Neural cell (in vitro differentiated cells): ENCODE results near the gene SLC36A2.

Source experiments
- CTCF ChIP-seq: fragments of 450-650 bp; IDR thresholded peaks from 2 replicates; pipeline ENCODE4 v1.5.1; 2014; ENCODE audit warnings: antibody characterized with exemption, mild to moderate bottlenecking, moderate library complexity; ENCODE audit not compliant: poor library complexity, severe bottlenecking
- EZH2 ChIP-seq: fragments of 200-600, 300-800 bp; shearing (Covaris generic), sonication (generic); IDR thresholded peaks from 2 replicates; pipeline ENCODE4 v1.6.1; 2014; ENCODE audit warnings: antibody characterized with exemption, low read length, borderline replicate concordance, mild to moderate bottlenecking; ENCODE audit not compliant: insufficient read depth, poor library complexity, severe bottlenecking
- MXI1 ChIP-seq: fragments of 450-650 bp; conservative IDR thresholded peaks from 2 replicates; pipeline ENCODE4 v1.6.1; 2014; ENCODE audit warnings: antibody characterized with exemption, mild to moderate bottlenecking; ENCODE audit not compliant: poor library complexity, severe bottlenecking

DNA sequence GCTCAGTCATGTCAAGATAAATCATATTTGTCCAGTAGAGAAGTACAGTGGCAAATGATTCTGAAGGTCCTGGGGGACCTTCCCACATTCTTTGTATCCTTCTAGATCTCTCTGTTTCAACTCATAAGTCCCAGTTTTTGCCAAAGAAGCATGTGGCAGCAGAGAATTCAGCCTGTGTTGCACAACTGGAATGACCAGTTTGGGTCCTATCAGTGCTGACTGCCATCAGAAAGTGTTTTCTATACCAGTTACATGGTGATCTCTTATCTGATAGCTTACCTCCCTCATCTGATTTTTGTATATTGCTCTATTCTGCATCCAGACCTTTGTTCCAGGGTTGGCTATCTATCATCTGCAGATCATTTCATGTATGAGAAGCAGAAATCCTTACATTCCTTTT is 72.7 kb downstream of the SLC36A2 start:
- TF ChIP-seq CTCF (no peak), MXI1 (no peak), EZH2 (no peak)
